Measurements from ENCODE around the gene LRRC4.

LRRC4 gene

GRCh38 chr7:128004623-128005022, 26.6 kb downstream of the LRRC4 start:
- no peak for DNase-seq

- DNase-seq, result no peak
These were observed 27.4 kb downstream of the LRRC4 start for GRCh38 chr7:128003787-128004186.

GRCh38 chr7:128003167-128003566, 28.1 kb downstream of the LRRC4 start:
- DNase-seq, result no peak

- DNase-seq, result no peak
These were observed 30.4 kb downstream of the LRRC4 start for GRCh38 chr7:128000854-128001265.

- DNase-seq, result no peak
These were observed 31.2 kb downstream of the LRRC4 start for GRCh38 chr7:128000048-128000447.

- DNase-seq, result no peak
These were observed 32.6 kb downstream of the LRRC4 start for GRCh38 chr7:127998671-127999070.

- DNase-seq, result no peak
These were observed 33.9 kb downstream of the LRRC4 start for GRCh38 chr7:127997226-127997922.

GRCh38 chr7:127996253-127997071, 34.8 kb downstream of the LRRC4 start:
- DNase-seq, result no peak

- DNase-seq, result no peak
These were observed 35.4 kb downstream of the LRRC4 start for GRCh38 chr7:127995881-127996215.

GRCh38 chr7:127995156-127995880, 35.9 kb downstream of the LRRC4 start:
- no peak for DNase-seq

- no peak for DNase-seq
These were observed 37.2 kb downstream of the LRRC4 start for GRCh38 chr7:127993987-127994386.

- DNase-seq, result no peak
These were observed 37.9 kb downstream of the LRRC4 start for GRCh38 chr7:127993317-127993716.

GRCh38 chr7:127988751-127989150, 42.5 kb downstream of the LRRC4 start:
- no peak for DNase-seq

GRCh38 chr7:127986581-127987521, 44.4 kb downstream of the LRRC4 start:
- DNase-seq, result no peak

GRCh38 chr7:127983804-127984332, 47.4 kb downstream of the LRRC4 start:
- DNase-seq, result peak; percentile 9

GRCh38 chr7:127981965-127982364, 49.3 kb downstream of the LRRC4 start:
- DNase-seq, result no peak

- no peak for DNase-seq
These were observed 50.3 kb downstream of the LRRC4 start for GRCh38 chr7:127980901-127981300.

- DNase-seq, result no peak
These were observed 51.5 kb downstream of the LRRC4 start for GRCh38 chr7:127979728-127980126.

- DNase-seq, result no peak
These were observed 52.0 kb downstream of the LRRC4 start for GRCh38 chr7:127979113-127979727.

- no peak for DNase-seq
These were observed 52.8 kb downstream of the LRRC4 start for GRCh38 chr7:127978421-127978820.
